Activated CD8-positive, alpha-beta T cell treated with anti-CD3 and anti-CD28 coated beads for 36 hours (primary cell): ENCODE measurements around the gene PDE3B. TPM values are rescaled to one million over a fixed set of nuclear protein-coding genes. Genes with fewer than 3 reads are reported as not detected.

Source experiments
- ATAC-seq: fragments of 200-7000 bp; cut with Tn5 transposase; one replicate; pipeline ENCODE4 v1.10.0; 2021; ENCODE audit warnings: mild to moderate bottlenecking, moderate library complexity
- CTCF ChIA-PET: fragments of 350-600 bp; sonication (Branson Sonifier 250); formaldehyde crosslinking; loops from one replicate; lab custom pipeline; 2021; ENCODE audit warnings: antibody characterized with exemption; lab: Charles Lee
- POLR2A ChIA-PET: fragments of 350-600 bp; sonication (Branson Sonifier 250); formaldehyde crosslinking; loops from one replicate; lab custom pipeline; 2021; ENCODE audit warnings: antibody characterized with exemption; lab: Charles Lee
- DNase-seq: peaks from one replicate; pipeline ENCODE4 v3.0.0-alpha.2; 2020
- H3K27ac Mint-ChIP-seq: one replicate; pipeline ENCODE4 v1.8.0; 2021; ENCODE audit warnings: mild to moderate bottlenecking, mixed read lengths
- H3K27me3 Mint-ChIP-seq: one replicate; pipeline ENCODE4 v1.8.0; 2021; ENCODE audit warnings: mixed read lengths
- H3K36me3 Mint-ChIP-seq: one replicate; pipeline ENCODE4 v1.8.0; 2021; ENCODE audit warnings: low read depth, mixed read lengths
- H3K4me1 Mint-ChIP-seq: one replicate; pipeline ENCODE4 v1.8.0; 2021; ENCODE audit warnings: low read depth, mixed read lengths
- H3K4me3 Mint-ChIP-seq: one replicate; pipeline ENCODE4 v1.8.0; 2021; ENCODE audit warnings: mild to moderate bottlenecking, moderate library complexity, mixed read lengths
- H3K9me3 Mint-ChIP-seq: one replicate; pipeline ENCODE4 v1.8.0; 2021; ENCODE audit warnings: mixed read lengths
- intact Hi-C: fragments of 100-400 bp; cut with micrococcal nuclease; formaldehyde crosslinking; loops from one replicate; pipeline ENCODE4 v1.10.0; 2022
- total RNA-seq, 2 experiments: library from RNA; stranded (reverse); gene quantifications; one replicate each; pipeline ENCODE4 v1.2.3, GENCODE V29; 2021
- TF ChIP-seq, protein P1 (sequence below): fragments of 200-600 bp; IDR thresholded peaks from one replicate; pipeline ENCODE4 v1.8.0; 2022; ENCODE audit warnings: antibody characterized with exemption, mild to moderate bottlenecking

The PDE3B gene
- total RNA-seq, 2 experiments from 2014 or later = 42.3 to 43.1 TPM

DNA sequence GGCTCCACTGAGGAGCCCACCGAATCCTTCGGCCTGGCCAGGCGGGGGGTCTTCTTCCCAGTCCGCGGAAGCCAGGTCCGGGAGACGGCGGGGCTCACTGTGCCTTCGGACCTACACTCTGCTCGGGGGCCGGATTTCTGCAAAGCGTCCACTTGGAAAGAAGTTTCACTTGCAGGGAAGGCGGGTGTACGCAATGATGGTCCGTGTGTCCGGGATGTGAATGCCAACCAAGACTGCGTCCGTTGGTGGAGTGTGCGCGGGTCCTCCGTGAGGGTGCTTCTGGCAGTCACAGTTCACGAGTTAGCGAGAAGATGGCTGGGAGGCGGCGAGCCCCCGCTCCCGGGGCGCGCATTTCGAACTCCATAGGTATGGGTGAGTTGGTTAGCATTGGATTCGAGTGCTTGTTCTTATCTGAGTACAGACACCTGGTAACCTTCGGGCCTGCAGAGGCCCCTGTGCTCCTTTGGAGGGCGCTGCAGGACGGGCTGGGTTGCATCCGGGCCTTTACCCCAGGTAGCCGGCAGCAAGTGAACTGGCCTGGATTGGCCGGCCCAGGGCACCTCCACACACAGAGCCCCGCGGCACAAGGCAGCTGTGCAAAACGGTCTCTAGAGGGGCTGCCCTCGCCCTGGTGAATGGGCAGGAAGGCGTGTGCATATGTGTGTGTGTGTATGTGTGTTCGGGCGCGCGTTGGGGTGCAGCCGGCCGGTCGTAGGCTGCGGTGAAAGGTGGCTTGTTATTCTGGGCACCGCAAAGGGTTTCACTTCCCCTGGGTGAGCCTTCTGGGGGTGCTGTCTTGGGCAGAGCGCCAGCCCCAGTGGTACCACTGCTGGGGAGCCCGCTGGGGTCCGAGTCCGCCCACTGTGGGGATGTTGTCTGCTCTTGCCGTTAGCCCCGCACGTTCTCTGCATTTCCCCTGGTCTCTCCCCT lies 261.8 kb downstream of the PDE3B start:
- peaks cover 50% of the 10 kb centered on the region for H3K4me1 Mint-ChIP-seq
- no peaks in the 10 kb centered on the region for H3K9me3 Mint-ChIP-seq
- CTCF ChIA-PET = interaction anchor here (0.8 to 8.1 kb wide), 29 partner anchors 10 to 412 kb away, joined by 3 to 214 read pairs (median 10); partner anchors contain the start of genes CALCA, CALCB, COPB1 and CYP2R1
- H3K4me3 Mint-ChIP-seq = peak overlapping the region; percentile 93
- H3K36me3 Mint-ChIP-seq = no peaks in the 10 kb centered on the region
- ATAC-seq (peak; percentile 81), DNase-seq (peak; percentile 86)
- POLR2A ChIA-PET = interaction anchor here (1.3 to 4.3 kb wide), 4 partner anchors 169 to 385 kb away, joined by 3 to 23 read pairs (median 5); partner anchors contain the start of genes CALCB, PDE3B and PSMA1
- H3K27ac Mint-ChIP-seq = peak overlapping the region; percentile 93
- H3K27me3 Mint-ChIP-seq = no peaks in the 10 kb centered on the region
- intact Hi-C loops = loop anchor here (2.0 to 5.0 kb wide), 7 partner anchors 67 to 383 kb away; partner anchors contain the start of genes CALCA, PDE3B and PSMA1
- TF ChIP-seq, protein P1, sequence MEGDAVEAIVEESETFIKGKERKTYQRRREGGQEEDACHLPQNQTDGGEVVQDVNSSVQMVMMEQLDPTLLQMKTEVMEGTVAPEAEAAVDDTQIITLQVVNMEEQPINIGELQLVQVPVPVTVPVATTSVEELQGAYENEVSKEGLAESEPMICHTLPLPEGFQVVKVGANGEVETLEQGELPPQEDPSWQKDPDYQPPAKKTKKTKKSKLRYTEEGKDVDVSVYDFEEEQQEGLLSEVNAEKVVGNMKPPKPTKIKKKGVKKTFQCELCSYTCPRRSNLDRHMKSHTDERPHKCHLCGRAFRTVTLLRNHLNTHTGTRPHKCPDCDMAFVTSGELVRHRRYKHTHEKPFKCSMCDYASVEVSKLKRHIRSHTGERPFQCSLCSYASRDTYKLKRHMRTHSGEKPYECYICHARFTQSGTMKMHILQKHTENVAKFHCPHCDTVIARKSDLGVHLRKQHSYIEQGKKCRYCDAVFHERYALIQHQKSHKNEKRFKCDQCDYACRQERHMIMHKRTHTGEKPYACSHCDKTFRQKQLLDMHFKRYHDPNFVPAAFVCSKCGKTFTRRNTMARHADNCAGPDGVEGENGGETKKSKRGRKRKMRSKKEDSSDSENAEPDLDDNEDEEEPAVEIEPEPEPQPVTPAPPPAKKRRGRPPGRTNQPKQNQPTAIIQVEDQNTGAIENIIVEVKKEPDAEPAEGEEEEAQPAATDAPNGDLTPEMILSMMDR = peak; percentile 77

DNA sequence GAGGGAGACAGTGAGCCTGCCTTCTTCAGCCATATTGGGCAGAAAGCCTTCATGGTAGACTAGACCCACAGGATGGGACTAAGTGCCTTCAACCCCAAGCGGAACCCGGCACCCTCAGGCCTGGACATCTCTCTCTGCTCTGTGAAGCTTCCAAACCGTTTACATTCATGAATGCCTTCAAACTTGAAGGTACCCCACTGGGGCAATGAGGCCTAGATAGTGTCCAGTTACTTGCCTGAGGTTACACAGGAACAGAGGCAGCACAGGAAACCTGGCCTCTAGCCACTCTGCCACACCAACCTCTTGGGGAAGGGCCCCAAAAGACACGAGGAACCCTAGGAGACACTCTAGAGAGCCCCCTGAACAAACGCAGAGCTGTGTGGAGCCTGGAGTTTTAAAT lies 263.0 kb downstream of the PDE3B start:
- POLR2A ChIA-PET = interaction anchor here (0.7 to 4.3 kb wide), 6 partner anchors 13 to 386 kb away, joined by 3 to 23 read pairs (median 4); partner anchors contain the start of genes CYP2R1, PDE3B and PSMA1
- CTCF ChIA-PET = interaction anchor here (0.6 to 8.1 kb wide), 52 partner anchors 8 to 527 kb away, joined by 3 to 214 read pairs (median 10); partner anchors contain the start of genes CALCA, CALCB, COPB1 and CYP2R1
- peak overlapping the region; percentile 46 for H3K27ac Mint-ChIP-seq
- H3K4me1 Mint-ChIP-seq = peaks cover 50% of the 10 kb centered on the region
- intact Hi-C loops = loop anchor here (2.0 to 5.0 kb wide), 6 partner anchors 66 to 384 kb away; partner anchors contain the start of genes CALCA, PDE3B and PSMA1
- DNase-seq (peak; percentile 12), ATAC-seq (no peak)
- TF ChIP-seq, protein P1 = no peak
- H3K36me3 Mint-ChIP-seq = no peaks in the 10 kb centered on the region
- H3K9me3 Mint-ChIP-seq = no peaks in the 10 kb centered on the region
- H3K4me3 Mint-ChIP-seq = peak overlapping the region; percentile 93
- H3K27me3 Mint-ChIP-seq = no peaks in the 10 kb centered on the region

GRCh38 chr11:14906993-14907392 lies 263.4 kb downstream of the PDE3B start:
- no peak overlapping the region for H3K4me3 Mint-ChIP-seq
- CTCF ChIA-PET = interaction anchor here (0.6 to 8.1 kb wide), 68 partner anchors 8 to 593 kb away, joined by 3 to 214 read pairs (median 8); partner anchors contain the start of genes CALCA, CALCB, COPB1 and CYP2R1
- ATAC-seq (no peak), DNase-seq (no peak)
- H3K9me3 Mint-ChIP-seq = no peaks in the 10 kb centered on the region
- peaks cover 50% of the 10 kb centered on the region for H3K4me1 Mint-ChIP-seq
- H3K27me3 Mint-ChIP-seq = no peaks in the 10 kb centered on the region
- intact Hi-C loops = loop anchor here (2.0 to 5.0 kb wide), 6 partner anchors 65 to 385 kb away; partner anchors contain the start of genes CALCA, PDE3B and PSMA1
- H3K27ac Mint-ChIP-seq = no peak overlapping the region
- POLR2A ChIA-PET = interaction anchor here (0.6 to 4.3 kb wide), 7 partner anchors 13 to 450 kb away, joined by 3 to 23 read pairs (median 4); partner anchors contain the start of genes PDE3B and PSMA1
- no peaks in the 10 kb centered on the region for H3K36me3 Mint-ChIP-seq
- TF ChIP-seq, protein P1 = no peak

GRCh38 chr11:14907411-14908213 lies 264.0 kb downstream of the PDE3B start:
- Mint-ChIP-seq H3K4me1 (peaks cover 48% of the 10 kb centered on the region), H3K36me3 (no peaks in the 10 kb centered on the region), H3K27ac (no peak overlapping the region), H3K9me3 (no peaks in the 10 kb centered on the region), H3K27me3 (no peaks in the 10 kb centered on the region), H3K4me3 (no peak overlapping the region)
- peak; percentile 93 for DNase-seq
- TF ChIP-seq, protein P1 = peak; percentile 90
- ChIA-PET POLR2A (interaction anchor here (0.6 to 4.3 kb wide), 8 partner anchors 12 to 1628 kb away, joined by 3 to 23 read pairs (median 4); partner anchors contain the start of genes PDE3B and PSMA1), CTCF (interaction anchor here (0.6 to 8.1 kb wide), 120 partner anchors 8 to 604 kb away, joined by 3 to 214 read pairs (median 5); partner anchors contain the start of genes CALCA, CALCB, COPB1 and CYP2R1)
- peak; percentile 59 for ATAC-seq
- intact Hi-C loops = loop anchor here (1.0 to 5.0 kb wide), 7 partner anchors 65 to 385 kb away; partner anchors contain the start of genes CALCA, PDE3B and PSMA1
